ENCODE data around the gene MAPK4. TPM values are rescaled to one million over a fixed set of nuclear protein-coding genes. Genes with fewer than 3 reads are reported as not detected.
"Not testable (repeated sequence)": the region's sequence is repeated elsewhere in the genome, so short reads cannot be mapped to it uniquely, and the experiment has no call there.

Gene MAPK4
- total RNA-seq, 1 donor from 2014 or later, result not detected

DNA sequence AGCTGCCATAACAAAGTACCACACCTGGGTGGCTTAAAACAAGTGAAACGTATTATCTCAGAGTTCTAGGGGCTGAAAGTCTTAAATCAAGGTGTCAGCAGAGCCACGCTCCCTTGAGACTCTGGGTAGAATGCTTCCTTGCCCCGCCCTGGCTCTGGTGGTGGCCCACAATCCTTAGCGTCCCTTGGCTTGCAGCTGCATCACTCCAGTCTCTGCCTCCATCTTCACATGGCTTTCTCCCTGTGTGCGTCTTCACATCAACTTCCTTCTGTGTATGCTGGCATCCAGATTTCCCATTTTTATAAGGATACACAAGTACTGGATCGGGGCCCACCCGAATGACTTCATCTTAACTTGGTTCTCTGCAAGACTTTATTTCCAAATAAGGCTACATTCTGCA is 197.5 kb downstream of the MAPK4 start:
- peaks cover 3% of the 10 kb centered on the region for H3K27me3 Mint-ChIP-seq (ENCODE audit: insufficient read depth)
- H3K4me3 Mint-ChIP-seq, result no peak overlapping the region
- no peaks in the 10 kb centered on the region for H3K4me1 Mint-ChIP-seq (ENCODE audit: low read depth)
- intact Hi-C loops (cut with micrococcal nuclease), result no loop called here
- no peak for DNase-seq (ENCODE audit: low spot score)
- H3K9me3 Mint-ChIP-seq, result no peaks in the 10 kb centered on the region
- H3K36me3 Mint-ChIP-seq (ENCODE audit: low read depth), result no peaks in the 10 kb centered on the region
- H3K27ac Mint-ChIP-seq, result no peak overlapping the region

DNA sequence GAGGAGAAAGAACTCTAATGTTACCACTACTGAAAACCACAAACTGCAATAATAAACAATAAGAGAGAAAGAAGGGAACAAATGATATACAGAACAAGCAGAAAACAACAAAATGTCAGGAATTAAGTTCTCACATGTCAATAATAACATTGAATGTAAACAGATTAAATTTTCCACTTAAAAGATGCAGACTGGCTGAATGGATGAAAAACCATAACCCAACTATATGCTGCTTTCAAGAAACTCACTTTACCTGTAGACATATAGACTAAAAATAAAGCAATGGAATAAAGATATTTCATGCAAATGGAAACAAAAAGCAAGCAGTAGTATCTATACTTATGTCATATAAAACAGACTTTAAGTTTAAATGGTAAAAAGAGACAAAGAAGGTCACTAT is 209.6 kb downstream of the MAPK4 start:
- peaks cover 17% of the 10 kb centered on the region for H3K9me3 Mint-ChIP-seq
- no peaks in the 10 kb centered on the region for H3K36me3 Mint-ChIP-seq (ENCODE audit: low read depth)
- no peak overlapping the region for H3K4me3 Mint-ChIP-seq
- no peak overlapping the region for H3K27ac Mint-ChIP-seq
- DNase-seq (ENCODE audit: low spot score), result no peak
- intact Hi-C loops (cut with micrococcal nuclease), result no loop called here
- no peaks in the 10 kb centered on the region for H3K4me1 Mint-ChIP-seq (ENCODE audit: low read depth)
- H3K27me3 Mint-ChIP-seq (ENCODE audit: insufficient read depth), result peaks cover 2% of the 10 kb centered on the region

- Mint-ChIP-seq H3K27ac (no peak overlapping the region), H3K9me3 (no peaks in the 10 kb centered on the region)
- intact Hi-C loops (cut with micrococcal nuclease), result no loop called here
Observed at GRCh38 chr18:50775207-50775606, 215.3 kb downstream of the MAPK4 start.

DNA sequence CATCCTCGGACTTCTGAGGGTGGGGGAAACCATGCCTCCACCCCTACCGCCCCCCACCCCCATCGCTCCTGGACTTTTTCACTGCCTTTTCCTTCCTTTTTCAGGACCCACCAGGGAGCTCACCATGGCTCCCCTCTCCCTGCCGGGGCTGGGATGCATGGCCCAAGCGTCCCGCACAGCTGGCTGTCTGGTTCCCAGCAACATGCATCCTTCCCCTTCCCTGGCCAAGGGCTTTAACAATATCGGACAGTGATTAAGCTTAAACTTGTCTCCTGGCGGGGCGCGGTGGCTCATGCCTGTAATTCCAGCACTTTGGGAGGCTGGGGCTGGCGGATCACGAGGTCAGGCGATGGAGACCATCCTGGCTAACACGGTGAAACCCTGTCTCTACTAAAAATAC is 215.8 kb downstream of the MAPK4 start:
- Mint-ChIP-seq H3K9me3 (no peaks in the 10 kb centered on the region), H3K4me3 (no peak overlapping the region)

More at GRCh38 chr18:50775207-50775606, 215.3 kb downstream of the MAPK4 start:
- no peak for DNase-seq (ENCODE audit: low spot score)
- Mint-ChIP-seq H3K4me1 (ENCODE audit: low read depth) (no peaks in the 10 kb centered on the region), H3K36me3 (ENCODE audit: low read depth) (no peaks in the 10 kb centered on the region), H3K27me3 (ENCODE audit: insufficient read depth) (peaks cover 4% of the 10 kb centered on the region), H3K4me3 (no peak overlapping the region)

DNA sequence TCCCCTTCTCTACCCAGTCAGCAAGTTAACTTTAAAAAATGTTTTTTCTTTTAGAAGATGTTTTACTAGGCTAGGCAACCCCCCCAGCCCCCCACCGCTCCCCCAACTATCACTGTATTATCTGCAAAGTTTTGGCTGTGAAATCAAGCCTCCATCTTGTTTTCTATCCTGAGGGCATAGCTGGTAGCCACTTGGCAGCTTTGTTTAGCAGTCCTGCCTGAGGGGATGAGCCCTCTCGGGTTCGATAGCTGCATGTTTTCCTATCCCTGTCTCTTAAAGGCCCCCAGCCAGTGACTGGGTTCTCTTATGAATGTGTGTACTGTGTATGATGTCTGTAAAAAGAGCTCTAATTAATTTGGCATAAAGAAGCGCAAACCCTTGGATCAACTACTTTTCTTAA is 216.5 kb downstream of the MAPK4 start:
- Mint-ChIP-seq H3K4me3 (no peak overlapping the region), H3K4me1 (ENCODE audit: low read depth) (no peaks in the 10 kb centered on the region), H3K27ac (no peak overlapping the region), H3K9me3 (no peaks in the 10 kb centered on the region), H3K27me3 (ENCODE audit: insufficient read depth) (peaks cover 4% of the 10 kb centered on the region), H3K36me3 (ENCODE audit: low read depth) (no peaks in the 10 kb centered on the region)
- intact Hi-C loops (cut with micrococcal nuclease), result no loop called here
- no peak for DNase-seq (ENCODE audit: low spot score)

More for the DNA sequence above, 215.8 kb downstream of the MAPK4 start:
- Mint-ChIP-seq H3K36me3 (ENCODE audit: low read depth) (no peaks in the 10 kb centered on the region), H3K4me1 (ENCODE audit: low read depth) (no peaks in the 10 kb centered on the region), H3K27ac (no peak overlapping the region), H3K27me3 (ENCODE audit: insufficient read depth) (peaks cover 4% of the 10 kb centered on the region)
- intact Hi-C loops (cut with micrococcal nuclease), result no loop called here
- no peak for DNase-seq (ENCODE audit: low spot score)

DNA sequence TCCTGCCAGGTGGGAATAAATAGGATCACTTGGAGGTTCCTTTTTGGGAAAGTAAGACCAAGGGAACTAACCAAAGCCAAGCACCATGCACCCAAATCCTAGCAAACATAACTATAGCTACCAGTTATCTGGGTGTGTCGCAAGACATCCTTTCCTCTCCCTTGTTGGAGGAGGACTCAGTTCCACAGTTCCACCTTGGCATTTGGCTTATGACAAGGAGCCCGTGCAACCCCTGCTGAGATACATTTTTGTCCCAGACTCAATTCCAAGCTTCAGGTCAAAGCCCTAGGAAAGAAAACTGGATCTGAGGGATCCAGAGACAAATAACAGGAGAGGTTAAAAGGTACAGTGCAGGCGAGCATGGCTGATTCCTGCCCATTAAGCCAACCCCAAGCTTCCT is 219.1 kb downstream of the MAPK4 start:
- H3K36me3 Mint-ChIP-seq (ENCODE audit: low read depth); H3K27ac Mint-ChIP-seq; H3K9me3 Mint-ChIP-seq; H3K27me3 Mint-ChIP-seq (ENCODE audit: insufficient read depth); H3K4me3 Mint-ChIP-seq; intact Hi-C loops (cut with micrococcal nuclease); DNase-seq (ENCODE audit: low spot score); H3K4me1 Mint-ChIP-seq (ENCODE audit: low read depth): not testable (repeated sequence)

Other genes with a start within 250 kb of the MAPK4 start
- 20.7 and 23.3 TPM in 2 replicates for gene SKA1, start 185.0 kb upstream of the MAPK4 start, total RNA-seq

Measured in activated T-helper 1 cell treated with anti-CD3 and anti-CD28 coated beads, Interleukin-12 subunit alpha, Interleukin-12 subunit beta, Interleukin-2, Interleukin-4 antibody, amounts not matched to agents 30 ng/mL and 10 ng/mL and 1 ng/mL, durations not matched to agents 14 hours and 24 hours and 36 hours (primary cell).